RWPE2 (cell line): ENCODE results near the gene PDSS2.

ENCODE experiments used
- ATAC-seq: fragments of 200-7000 bp; cut with Tn5 transposase; 3 replicates; pipeline ENCODE4 v1.9.1; 2021; ENCODE audit warnings: low read depth
- DNase-seq: peaks from one replicate; pipeline ENCODE4 v3.0.0-alpha.2; 2020; ENCODE audit warnings: low spot score
- H3K27ac ChIP-seq: fragments of 450-650 bp; 2 replicates; pipeline ENCODE4 v1.5.1; 2017; ENCODE audit warnings: mild to moderate bottlenecking; ENCODE audit not compliant: poor library complexity, severe bottlenecking
- H3K27me3 ChIP-seq: fragments of 250-450 bp; sonication (Bioruptor Pico); 2 replicates; pipeline ENCODE4 v1.5.1; 2021; ENCODE audit warnings: mild to moderate bottlenecking, moderate library complexity; ENCODE audit not compliant: insufficient read depth, poor library complexity, severe bottlenecking
- H3K36me3 ChIP-seq: fragments of 250-450 bp; sonication (Bioruptor Pico); 2 replicates; pipeline ENCODE4 v1.5.1; 2020; ENCODE audit warnings: low read depth, mild to moderate bottlenecking, moderate library complexity
- H3K4me1 ChIP-seq: fragments of 250-450 bp; sonication (Bioruptor Pico); 2 replicates; pipeline ENCODE4 v1.5.1; 2021; ENCODE audit warnings: mild to moderate bottlenecking, moderate library complexity; ENCODE audit not compliant: insufficient read depth, poor library complexity, severe bottlenecking
- H3K4me3 ChIP-seq: fragments of 250-450 bp; sonication (Bioruptor Pico); 2 replicates; pipeline ENCODE4 v1.5.1; 2021; ENCODE audit warnings: mild to moderate bottlenecking, moderate library complexity; ENCODE audit not compliant: severe bottlenecking
- H3K9me3 ChIP-seq: fragments of 250-450 bp; sonication (Bioruptor Pico); 2 replicates; pipeline ENCODE4 v1.5.1; 2021; ENCODE audit warnings: mild to moderate bottlenecking, moderate library complexity; ENCODE audit not compliant: severe bottlenecking
- CTCF ChIP-seq: fragments of 450-650 bp; IDR thresholded peaks from one replicate; pipeline ENCODE4 v1.5.1; 2017; ENCODE audit warnings: mild to moderate bottlenecking, moderate library complexity; ENCODE audit not compliant: poor library complexity, severe bottlenecking

Gene PDSS2

GRCh38 chr6:107209406-107210305, 249.7 kb downstream of the PDSS2 start:
- DNase-seq = no peak
- no peak overlapping the region for H3K4me3 ChIP-seq
- ATAC-seq = no peak
- no peaks in the 10 kb centered on the region for H3K36me3 ChIP-seq
- H3K9me3 ChIP-seq = no peaks in the 10 kb centered on the region
- H3K27ac ChIP-seq = no peak overlapping the region
- H3K27me3 ChIP-seq = no peaks in the 10 kb centered on the region
- TF ChIP-seq CTCF = no peak
- H3K4me1 ChIP-seq = peaks cover 6% of the 10 kb centered on the region

GRCh38 chr6:107207251-107207873, 252.0 kb downstream of the PDSS2 start:
- H3K4me1 ChIP-seq = peaks cover 6% of the 10 kb centered on the region
- no peaks in the 10 kb centered on the region for H3K9me3 ChIP-seq
- no peaks in the 10 kb centered on the region for H3K27me3 ChIP-seq
- H3K4me3 ChIP-seq = no peak overlapping the region
- no peak for ATAC-seq
- no peak for TF ChIP-seq CTCF
- no peak for DNase-seq
- H3K27ac ChIP-seq = no peak overlapping the region
- no peaks in the 10 kb centered on the region for H3K36me3 ChIP-seq

GRCh38 chr6:107205058-107205998, 254.0 kb downstream of the PDSS2 start:
- ATAC-seq (no peak), DNase-seq (no peak)
- Histone ChIP-seq H3K9me3 (no peaks in the 10 kb centered on the region), H3K4me1 (peaks cover 3% of the 10 kb centered on the region), H3K27me3 (no peaks in the 10 kb centered on the region), H3K27ac (no peak overlapping the region), H3K4me3 (no peak overlapping the region), H3K36me3 (no peaks in the 10 kb centered on the region)
- no peak for TF ChIP-seq CTCF

- no peaks in the 10 kb centered on the region for H3K36me3 ChIP-seq
- no peak for DNase-seq
- no peak for TF ChIP-seq CTCF
- no peak overlapping the region for H3K4me3 ChIP-seq
- H3K9me3 ChIP-seq = no peaks in the 10 kb centered on the region
- H3K27me3 ChIP-seq = no peaks in the 10 kb centered on the region
- H3K27ac ChIP-seq = no peak overlapping the region
- ATAC-seq = no peak
- H3K4me1 ChIP-seq = peaks cover 3% of the 10 kb centered on the region
These were observed 256.4 kb downstream of the PDSS2 start for GRCh38 chr6:107202876-107203468.
